Osteocyte (in vitro differentiated cells): ENCODE results near the gene TMPRSS11F. TPM values are rescaled to one million over a fixed set of nuclear protein-coding genes. Genes with fewer than 3 reads are reported as not detected.

Experiments
- DNase-seq: peaks from one replicate; pipeline ENCODE4 v3.0.0; 2021; ENCODE audit warnings: mixed read lengths; ENCODE audit not compliant: unreplicated experiment; ENCODE audit errors: extremely low spot score
- H3K27ac Mint-ChIP-seq: one replicate; pipeline ENCODE4 v1.8.0; 2021; ENCODE audit warnings: mild to moderate bottlenecking, mixed read lengths; ENCODE audit not compliant: unreplicated experiment
- H3K27me3 Mint-ChIP-seq: one replicate; pipeline ENCODE4 v1.8.0; 2021; ENCODE audit warnings: mixed read lengths; ENCODE audit not compliant: unreplicated experiment
- H3K36me3 Mint-ChIP-seq: one replicate; pipeline ENCODE4 v1.8.0; 2021; ENCODE audit warnings: mixed read lengths; ENCODE audit not compliant: unreplicated experiment
- H3K4me1 Mint-ChIP-seq: one replicate; pipeline ENCODE4 v1.8.0; 2021; ENCODE audit warnings: mixed read lengths; ENCODE audit not compliant: unreplicated experiment
- H3K4me3 Mint-ChIP-seq: one replicate; pipeline ENCODE4 v1.8.0; 2021; ENCODE audit warnings: mild to moderate bottlenecking, moderate library complexity, mixed read lengths; ENCODE audit not compliant: unreplicated experiment
- H3K9me3 Mint-ChIP-seq: one replicate; pipeline ENCODE4 v1.8.0; 2021; ENCODE audit warnings: mixed read lengths; ENCODE audit not compliant: unreplicated experiment
- CTCF ChIP-seq: fragments of 200-600 bp; sonication (generic); IDR thresholded peaks from 2 replicates; pipeline ENCODE4 v1.5.0; 2021; ENCODE audit warnings: antibody characterized with exemption, mild to moderate bottlenecking, moderate library complexity
- total RNA-seq: library from RNA; stranded (reverse); gene quantifications from 2 replicates; pipeline ENCODE4 v1.2.1, GENCODE V29; 2021

The TMPRSS11F gene
- total RNA-seq, 1 donor from 2014 or later, result not detected

- no peaks in the 10 kb centered on the region for H3K36me3 Mint-ChIP-seq
- no peaks in the 10 kb centered on the region for H3K9me3 Mint-ChIP-seq
- H3K27me3 Mint-ChIP-seq, result peaks cover 2% of the 10 kb centered on the region
- TF ChIP-seq CTCF, result no peak
- no peak for DNase-seq
- no peaks in the 10 kb centered on the region for H3K4me1 Mint-ChIP-seq
- H3K4me3 Mint-ChIP-seq, result no peak overlapping the region
- no peak overlapping the region for H3K27ac Mint-ChIP-seq
Measured at GRCh38 chr4:68076194-68076593, 53.5 kb downstream of the TMPRSS11F start.

DNA sequence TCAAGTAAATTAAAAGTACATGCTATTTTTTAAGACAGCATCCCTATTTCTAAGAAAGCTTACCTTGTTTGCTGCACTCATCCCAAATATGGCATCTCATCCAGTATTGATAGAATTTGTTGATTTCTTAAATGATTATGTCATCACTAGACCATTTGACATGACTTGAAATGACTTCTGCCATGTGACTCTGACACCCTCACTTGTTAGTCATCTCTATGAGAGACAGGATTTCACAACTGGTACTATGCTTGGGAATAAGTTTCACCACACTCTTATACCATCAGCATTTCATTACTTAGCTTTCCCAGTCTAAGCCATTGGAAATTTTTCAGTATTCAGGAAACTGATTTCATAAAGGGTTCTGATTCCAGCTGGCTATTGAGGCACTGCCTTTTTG, 55.3 kb downstream of the TMPRSS11F start:
- Mint-ChIP-seq H3K4me1 (no peaks in the 10 kb centered on the region), H3K9me3 (no peaks in the 10 kb centered on the region), H3K36me3 (no peaks in the 10 kb centered on the region), H3K4me3 (no peak overlapping the region), H3K27me3 (peaks cover 2% of the 10 kb centered on the region), H3K27ac (no peak overlapping the region)
- DNase-seq, result no peak
- TF ChIP-seq CTCF, result no peak

- no peaks in the 10 kb centered on the region for H3K9me3 Mint-ChIP-seq
- no peaks in the 10 kb centered on the region for H3K4me1 Mint-ChIP-seq
- no peak overlapping the region for H3K27ac Mint-ChIP-seq
- no peaks in the 10 kb centered on the region for H3K36me3 Mint-ChIP-seq
- no peak overlapping the region for H3K4me3 Mint-ChIP-seq
- H3K27me3 Mint-ChIP-seq, result peaks cover 2% of the 10 kb centered on the region
- TF ChIP-seq CTCF, result no peak
- DNase-seq, result no peak
Measured at GRCh38 chr4:68070302-68070701, 59.4 kb downstream of the TMPRSS11F start.

GRCh38 chr4:68062501-68062900, 67.2 kb downstream of the TMPRSS11F start:
- H3K27me3 Mint-ChIP-seq, result no peaks in the 10 kb centered on the region
- H3K4me3 Mint-ChIP-seq, result no peak overlapping the region
- H3K36me3 Mint-ChIP-seq, result no peaks in the 10 kb centered on the region
- no peaks in the 10 kb centered on the region for H3K4me1 Mint-ChIP-seq
- DNase-seq, result no peak
- H3K27ac Mint-ChIP-seq, result no peak overlapping the region
- TF ChIP-seq CTCF, result no peak
- no peaks in the 10 kb centered on the region for H3K9me3 Mint-ChIP-seq

DNA sequence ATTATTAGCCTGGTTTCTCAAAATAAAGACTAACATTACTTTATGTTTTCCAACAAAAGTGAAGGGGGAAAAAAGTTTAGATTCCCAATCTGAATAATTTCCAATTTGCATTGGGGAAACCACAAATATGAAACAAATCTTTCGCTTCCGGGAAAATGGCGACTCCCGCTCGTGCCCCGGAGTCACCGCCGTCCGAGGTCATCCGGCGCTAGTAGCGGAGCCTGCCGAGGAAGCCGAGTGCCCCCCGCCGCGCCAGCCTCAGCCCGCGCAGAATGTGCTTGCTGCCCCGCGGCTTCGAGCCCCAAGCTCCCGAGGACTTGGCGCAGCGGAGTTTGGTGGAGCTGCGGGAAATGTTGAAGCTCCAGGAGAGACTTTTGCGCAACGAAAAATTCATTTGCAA, 91.4 kb downstream of the TMPRSS11F start:
- Mint-ChIP-seq H3K4me3 (no peak overlapping the region), H3K9me3 (no peaks in the 10 kb centered on the region), H3K27ac (no peak overlapping the region), H3K4me1 (no peaks in the 10 kb centered on the region), H3K36me3 (no peaks in the 10 kb centered on the region), H3K27me3 (peaks cover 2% of the 10 kb centered on the region)
- DNase-seq, result no peak
- TF ChIP-seq CTCF, result no peak
